GM12874 (cell line): ENCODE results near the gene OGA.

ENCODE experiments used
- CTCF ChIP-seq: IDR thresholded peaks from 2 replicates; pipeline ENCODE4 v1.5.1; 2011; ENCODE audit warnings: low read depth, mild to moderate bottlenecking, control low read depth, low read length, moderate library complexity; ENCODE audit not compliant: insufficient read depth

The OGA gene

GRCh38 chr10:101770331-101771215 lies 47.7 kb downstream of the OGA start:
- TF ChIP-seq CTCF = no peak

GRCh38 chr10:101769541-101770180 lies 48.6 kb downstream of the OGA start:
- no peak for TF ChIP-seq CTCF

GRCh38 chr10:101768791-101769170 lies 49.5 kb downstream of the OGA start:
- TF ChIP-seq CTCF = no peak

GRCh38 chr10:101767966-101768790 lies 50.1 kb downstream of the OGA start:
- no peak for TF ChIP-seq CTCF

- TF ChIP-seq CTCF = no peak
These were observed 50.7 kb downstream of the OGA start for GRCh38 chr10:101767600-101767945.

GRCh38 chr10:101766753-101767599 lies 51.3 kb downstream of the OGA start:
- no peak for TF ChIP-seq CTCF

- TF ChIP-seq CTCF = no peak
These were observed 51.9 kb downstream of the OGA start for GRCh38 chr10:101766306-101766705.
